CD4-positive, alpha-beta T cell (primary cell): Measurements from ENCODE around the gene COL4A4. TPM values are rescaled to one million over a fixed set of nuclear protein-coding genes. Genes with fewer than 3 reads are reported as not detected.

Experiments
- ATAC-seq: fragments of 200-7000 bp; cut with Tn5 transposase; one replicate; pipeline ENCODE4 v1.10.0; 2022; ENCODE audit warnings: mild to moderate bottlenecking; ENCODE audit not compliant: poor library complexity
- CTCF ChIA-PET: fragments of 350-600 bp; sonication (Branson Sonifier 250); formaldehyde crosslinking; loops from one replicate; lab custom pipeline; 2021; ENCODE audit warnings: antibody characterized with exemption, inconsistent platforms; lab: Charles Lee
- POLR2A ChIA-PET: fragments of 350-600 bp; sonication (Branson Sonifier 250); formaldehyde crosslinking; loops from one replicate; lab custom pipeline; 2021; ENCODE audit warnings: antibody characterized with exemption, inconsistent platforms; lab: Charles Lee
- DNase-seq, 14 experiments: peaks; one replicate each; pipeline ENCODE4 v3.0.0-alpha.2; 2013 to 2020; ENCODE audit warnings: mixed read lengths in 2 of 14
- H3K27ac ChIP-seq, 2 donors: one replicate each; pipeline versions ENCODE4 v1.5.1 to v1.7.0; 2013; ENCODE audit warnings: low read length in 2 of 2, low read depth in 1 of 2, mild to moderate bottlenecking in 1 of 2
- H3K27me3 ChIP-seq, 2 experiments: 1 replicate in 1 of 2; 2 replicates in 1 of 2; pipeline versions ENCODE4 v1.6.1 to v1.7.0; 2013; ENCODE audit warnings: low read length in 2 of 2, control low read depth in 1 of 2, mild to moderate bottlenecking in 1 of 2, moderate library complexity in 1 of 2; ENCODE audit not compliant: insufficient read depth in 2 of 2, control insufficient read depth in 1 of 2
- H3K36me3 ChIP-seq: one replicate; pipeline ENCODE4 v1.6.1; 2013; ENCODE audit warnings: low read length, control low read depth; ENCODE audit not compliant: insufficient read depth
- H3K4me1 ChIP-seq: one replicate; pipeline ENCODE4 v1.6.1; 2013; ENCODE audit warnings: low read length, control low read depth; ENCODE audit not compliant: insufficient read depth
- H3K4me3 ChIP-seq: one replicate; pipeline ENCODE4 v1.5.1; 2013; ENCODE audit warnings: mild to moderate bottlenecking, low read length, moderate library complexity
- H3K9me3 ChIP-seq, 2 experiments: 1 replicate in 1 of 2; 2 replicates in 1 of 2; pipeline versions ENCODE4 v1.6.1 to v1.7.0; 2013; ENCODE audit warnings: low read length in 2 of 2, mild to moderate bottlenecking in 2 of 2, control low read depth in 1 of 2, moderate library complexity in 1 of 2; ENCODE audit not compliant: control insufficient read depth in 1 of 2, insufficient read depth in 1 of 2
- H3K27ac Mint-ChIP-seq: one replicate; pipeline ENCODE4 v1.8.0; 2020; ENCODE audit warnings: mixed read lengths
- H3K27me3 Mint-ChIP-seq: one replicate; pipeline ENCODE4 v1.8.0; 2021; ENCODE audit warnings: mixed read lengths
- H3K36me3 Mint-ChIP-seq: one replicate; pipeline ENCODE4 v1.8.0; 2021; ENCODE audit warnings: low read depth, mixed read lengths
- H3K4me1 Mint-ChIP-seq: one replicate; pipeline ENCODE4 v1.8.0; 2021; ENCODE audit warnings: low read depth, mixed read lengths
- H3K4me3 Mint-ChIP-seq: one replicate; pipeline ENCODE4 v1.8.0; 2020; ENCODE audit warnings: mild to moderate bottlenecking, mixed read lengths
- H3K9me3 Mint-ChIP-seq: one replicate; pipeline ENCODE4 v1.8.0; 2020; ENCODE audit warnings: mixed read lengths
- CTCF ChIP-seq: fragments of 200-600 bp; IDR thresholded peaks from one replicate; pipeline ENCODE4 v1.8.0; 2022; ENCODE audit warnings: antibody characterized with exemption, mild to moderate bottlenecking
- intact Hi-C, 2 experiments: fragments of 100-400 bp; cut with DNase I in 1 of 2; cut with micrococcal nuclease in 1 of 2; formaldehyde crosslinking; loops; one replicate each; pipeline versions ENCODE4 v1.15.1 to v1.9.0; 2023 to 2025; cut with DNase I, micrococcal nuclease
- total RNA-seq, 174 experiments: library from RNA in 2 of 174; stranded (reverse) in 2 of 174; gene quantifications; one replicate each; pipeline ENCODE4 v1.2.3 and lab custom pipeline; 2021 to 2026

COL4A4 gene
- total RNA-seq, 2 experiments from 2014 or later: not detected

GRCh38 chr2:227153307-227153706 is 10.7 kb downstream of the COL4A4 start:
- H3K36me3 Mint-ChIP-seq: no peaks in the 10 kb centered on the region
- H3K27me3 Mint-ChIP-seq: peaks cover 59% of the 10 kb centered on the region
- intact Hi-C loops: no loop called here
- no peaks in the 10 kb centered on the region for H3K4me1 Mint-ChIP-seq
- DNase-seq: no peak
- no peak overlapping the region for H3K4me3 ChIP-seq
- no peak overlapping the region for H3K27ac Mint-ChIP-seq
- no peak for ATAC-seq
- H3K27me3 ChIP-seq: peaks cover 4 to 19% of the 10 kb centered on the region in 2 experiments
- H3K36me3 ChIP-seq: no peaks in the 10 kb centered on the region
- H3K4me3 Mint-ChIP-seq: no peak overlapping the region
- no peak overlapping the region for H3K27ac ChIP-seq
- H3K4me1 ChIP-seq: no peaks in the 10 kb centered on the region
- H3K9me3 ChIP-seq: peaks cover 0 to under 1% of the 10 kb centered on the region in 2 experiments
- no peak for TF ChIP-seq CTCF
- ChIA-PET CTCF (no interaction called here), POLR2A (no interaction called here)
- H3K9me3 Mint-ChIP-seq: peaks cover 3% of the 10 kb centered on the region

- intact Hi-C loops: no loop called here
Observed at GRCh38 chr2:227152093-227152766, 11.8 kb downstream of the COL4A4 start.

GRCh38 chr2:227150222-227150936 is 13.6 kb downstream of the COL4A4 start:
- DNase-seq (no peak), ATAC-seq (no peak)
- H3K4me1 Mint-ChIP-seq: no peaks in the 10 kb centered on the region
- ChIA-PET CTCF (no interaction called here), POLR2A (no interaction called here)
- Histone ChIP-seq H3K4me1 (no peaks in the 10 kb centered on the region), H3K4me3 (no peak overlapping the region), H3K36me3 (no peaks in the 10 kb centered on the region), H3K27ac (no peak overlapping the region), H3K9me3 (peaks cover 0 to 5% of the 10 kb centered on the region in 2 experiments), H3K27me3 (peaks cover 9 to 19% of the 10 kb centered on the region in 2 experiments)
- no peak overlapping the region for H3K4me3 Mint-ChIP-seq
- H3K36me3 Mint-ChIP-seq: no peaks in the 10 kb centered on the region
- intact Hi-C loops: no loop called here
- TF ChIP-seq CTCF: no peak
- peaks cover 6% of the 10 kb centered on the region for H3K9me3 Mint-ChIP-seq
- no peak overlapping the region for H3K27ac Mint-ChIP-seq
- peaks cover 65% of the 10 kb centered on the region for H3K27me3 Mint-ChIP-seq

More at GRCh38 chr2:227152093-227152766, 11.8 kb downstream of the COL4A4 start:
- H3K9me3 Mint-ChIP-seq: peaks cover 6% of the 10 kb centered on the region
- H3K27ac Mint-ChIP-seq: no peak overlapping the region
- no peak overlapping the region for H3K4me3 Mint-ChIP-seq
- ChIA-PET CTCF (no interaction called here), POLR2A (no interaction called here)
- Histone ChIP-seq H3K4me3 (no peak overlapping the region), H3K4me1 (no peaks in the 10 kb centered on the region), H3K27me3 (peaks cover 5 to 19% of the 10 kb centered on the region in 2 experiments), H3K36me3 (no peaks in the 10 kb centered on the region), H3K9me3 (peaks cover 0 to 5% of the 10 kb centered on the region in 2 experiments), H3K27ac (no peak overlapping the region)
- no peak for ATAC-seq
- peaks cover 59% of the 10 kb centered on the region for H3K27me3 Mint-ChIP-seq
- H3K36me3 Mint-ChIP-seq: no peaks in the 10 kb centered on the region
- H3K4me1 Mint-ChIP-seq: no peaks in the 10 kb centered on the region
- DNase-seq: no peak
- no peak for TF ChIP-seq CTCF
